Central memory CD4-positive, alpha-beta T cell (primary cell): ENCODE measurements around the gene EEF1AKMT1.
A peak's percentile ranks its signal among the peaks of the same experiment; 100 is the strongest.

ENCODE experiments used
- DNase-seq: peaks from one replicate; pipeline ENCODE4 v3.0.0; 2022
- total RNA-seq, 3 experiments: gene quantifications; one replicate each; lab custom pipeline; 2026; lab: John Stamatoyannopoulos, UW

The EEF1AKMT1 gene
- total RNA-seq: 2.7 to 8.5 (median 5.0) reads per million in 3 experiments

- DNase-seq: peak; percentile 91
Observed at GRCh38 chr13:20773194-20774080, at the start of gene EEF1AKMT1. TSS of gene EEF1AKMT1 (minus strand) at chr13:20773961. CDS start at chr13:20757598, 16,363 bp downstream.

- no peak for DNase-seq
Observed at GRCh38 chr13:20823071-20823470, 49.3 kb upstream of the EEF1AKMT1 start.

- no peak for DNase-seq
Observed at GRCh38 chr13:20822406-20822805, 48.6 kb upstream of the EEF1AKMT1 start.

GRCh38 chr13:20819715-20820114, 46.0 kb upstream of the EEF1AKMT1 start:
- no peak for DNase-seq

- DNase-seq: no peak
Observed at GRCh38 chr13:20815464-20815863, 41.7 kb upstream of the EEF1AKMT1 start.

- DNase-seq: no peak
Observed at GRCh38 chr13:20814224-20814910, 40.6 kb upstream of the EEF1AKMT1 start.

- DNase-seq: no peak
Observed at GRCh38 chr13:20812890-20813289, 39.1 kb upstream of the EEF1AKMT1 start.

GRCh38 chr13:20810808-20811207, 37.0 kb upstream of the EEF1AKMT1 start:
- no peak for DNase-seq

- no peak for DNase-seq
Observed at GRCh38 chr13:20808874-20809273, 35.1 kb upstream of the EEF1AKMT1 start.

GRCh38 chr13:20803180-20803965, 29.6 kb upstream of the EEF1AKMT1 start:
- no peak for DNase-seq

GRCh38 chr13:20801707-20802106, 27.9 kb upstream of the EEF1AKMT1 start:
- no peak for DNase-seq

- DNase-seq: no peak
Observed at GRCh38 chr13:20799726-20800416, 26.1 kb upstream of the EEF1AKMT1 start.

GRCh38 chr13:20798027-20798426, 24.3 kb upstream of the EEF1AKMT1 start:
- no peak for DNase-seq

GRCh38 chr13:20796791-20797508, 23.2 kb upstream of the EEF1AKMT1 start:
- DNase-seq: no peak

- no peak for DNase-seq
Observed at GRCh38 chr13:20789665-20790064, 15.9 kb upstream of the EEF1AKMT1 start.

GRCh38 chr13:20788312-20788711, 14.6 kb upstream of the EEF1AKMT1 start:
- DNase-seq: no peak

- DNase-seq: no peak
Observed at GRCh38 chr13:20787180-20787579, 13.4 kb upstream of the EEF1AKMT1 start.

- DNase-seq: no peak
Observed at GRCh38 chr13:20782116-20782708, 8.5 kb upstream of the EEF1AKMT1 start.

- DNase-seq: no peak
Observed at GRCh38 chr13:20780317-20780716, 6.6 kb upstream of the EEF1AKMT1 start.

GRCh38 chr13:20779405-20779804, 5.6 kb upstream of the EEF1AKMT1 start:
- DNase-seq: no peak

- no peak for DNase-seq
Observed at GRCh38 chr13:20778311-20778710, 4.5 kb upstream of the EEF1AKMT1 start.
